HG03045 (cell line): ENCODE measurements around the gene CPLX3.

Experiments used
- ATAC-seq: cut with Tn5 transposase; IDR thresholded peaks from one replicate; pipeline ENCODE4 v1.9.1; 2021; ENCODE audit warnings: mild to moderate bottlenecking, moderate library complexity; ENCODE audit not compliant: unreplicated experiment

The CPLX3 gene

DNA sequence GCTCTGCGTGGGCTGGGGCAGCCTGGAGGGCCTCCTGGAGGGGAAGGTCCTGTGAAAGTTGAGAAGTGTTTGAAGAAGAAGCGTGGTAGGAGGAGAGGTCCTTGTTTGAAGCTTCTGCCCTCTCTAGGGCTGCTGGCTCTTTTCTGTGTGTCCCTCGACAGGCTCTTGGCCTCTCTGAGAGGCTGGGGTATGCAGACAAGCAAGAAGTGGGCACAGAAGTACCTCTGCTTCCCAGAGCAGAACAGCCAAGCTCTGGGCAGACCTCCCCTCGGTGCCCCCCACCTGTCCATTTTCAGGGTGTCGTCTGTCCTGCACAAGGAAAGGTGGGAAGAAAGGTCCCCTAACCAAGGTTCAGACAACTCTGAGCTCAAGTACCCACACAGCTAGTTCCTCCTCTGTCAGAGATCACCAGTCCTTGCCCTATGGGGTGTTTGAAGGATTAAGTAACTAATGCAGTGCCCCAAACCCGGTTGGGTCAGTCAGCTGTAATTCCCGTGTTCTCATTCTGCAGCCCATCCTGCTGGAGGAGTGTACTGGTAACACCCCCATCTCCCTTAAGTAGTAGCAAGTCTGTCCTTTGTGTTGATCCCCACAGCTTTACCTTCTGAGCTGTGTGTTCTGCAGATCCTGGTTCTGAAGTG lies 38.3 kb upstream of the CPLX3 start:
- no peak for ATAC-seq

DNA sequence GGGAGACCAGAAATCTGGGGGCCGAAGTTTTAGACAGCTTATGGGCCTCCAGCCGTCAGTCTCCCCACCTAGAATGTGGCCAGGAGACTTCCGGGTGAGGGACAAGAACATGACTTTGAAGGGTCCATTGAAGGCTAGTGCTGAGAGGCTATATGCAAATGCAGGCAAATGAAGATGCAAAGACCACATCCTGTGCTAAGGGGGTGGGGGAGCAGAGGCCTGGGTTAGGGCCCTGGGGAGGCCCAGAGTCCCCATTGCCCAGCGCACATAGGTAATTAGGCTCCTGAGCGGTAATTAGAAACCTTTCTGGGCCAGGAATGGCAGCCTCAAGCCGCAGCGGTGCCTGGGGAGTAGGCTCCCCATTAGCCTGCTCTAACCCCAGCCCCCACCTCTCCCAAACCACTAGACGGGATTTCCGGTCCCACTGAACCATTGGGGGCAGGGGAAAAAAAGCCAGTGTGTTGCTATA lies 37.7 kb upstream of the CPLX3 start:
- ATAC-seq: no peak

DNA sequence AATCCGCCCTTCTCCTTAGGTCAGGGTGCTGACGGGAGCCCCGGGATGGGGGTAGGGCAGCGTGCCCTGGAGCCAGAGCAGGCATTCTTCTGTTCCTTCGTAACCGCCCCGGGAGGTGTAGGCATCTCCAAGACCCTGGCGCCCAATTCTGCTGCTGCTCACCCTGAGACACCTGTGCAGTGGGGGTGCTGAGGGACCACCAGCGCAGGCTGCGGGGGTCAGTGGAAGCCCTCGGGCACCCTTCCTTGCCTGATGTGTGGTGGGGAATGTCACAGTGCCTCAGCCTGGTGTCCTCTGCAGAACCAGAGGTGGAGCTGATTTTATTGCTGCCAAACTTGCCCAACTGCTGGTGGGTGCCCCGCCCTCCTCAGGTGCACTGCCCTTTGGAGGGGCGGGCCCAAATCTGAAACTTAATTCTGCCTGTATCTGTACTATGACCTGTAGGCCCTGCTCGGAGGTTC lies 37.2 kb upstream of the CPLX3 start:
- no peak for ATAC-seq

DNA sequence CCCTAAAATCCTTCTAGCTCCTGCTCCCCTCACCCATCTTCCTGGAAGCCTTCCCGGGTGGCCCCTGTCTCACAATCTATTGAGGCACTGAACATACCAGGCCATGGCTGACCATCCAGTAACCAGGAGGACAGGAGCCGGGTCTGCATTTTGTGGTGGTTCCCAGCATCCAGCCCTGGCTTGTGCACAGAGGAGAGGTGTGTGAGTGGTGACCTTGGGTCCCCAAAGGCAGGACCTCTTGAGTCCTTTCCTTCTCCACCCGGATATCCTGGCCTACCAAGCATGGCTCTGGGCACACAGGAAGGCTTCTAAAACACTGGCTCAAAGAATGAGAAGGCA lies 36.7 kb upstream of the CPLX3 start:
- no peak for ATAC-seq

DNA sequence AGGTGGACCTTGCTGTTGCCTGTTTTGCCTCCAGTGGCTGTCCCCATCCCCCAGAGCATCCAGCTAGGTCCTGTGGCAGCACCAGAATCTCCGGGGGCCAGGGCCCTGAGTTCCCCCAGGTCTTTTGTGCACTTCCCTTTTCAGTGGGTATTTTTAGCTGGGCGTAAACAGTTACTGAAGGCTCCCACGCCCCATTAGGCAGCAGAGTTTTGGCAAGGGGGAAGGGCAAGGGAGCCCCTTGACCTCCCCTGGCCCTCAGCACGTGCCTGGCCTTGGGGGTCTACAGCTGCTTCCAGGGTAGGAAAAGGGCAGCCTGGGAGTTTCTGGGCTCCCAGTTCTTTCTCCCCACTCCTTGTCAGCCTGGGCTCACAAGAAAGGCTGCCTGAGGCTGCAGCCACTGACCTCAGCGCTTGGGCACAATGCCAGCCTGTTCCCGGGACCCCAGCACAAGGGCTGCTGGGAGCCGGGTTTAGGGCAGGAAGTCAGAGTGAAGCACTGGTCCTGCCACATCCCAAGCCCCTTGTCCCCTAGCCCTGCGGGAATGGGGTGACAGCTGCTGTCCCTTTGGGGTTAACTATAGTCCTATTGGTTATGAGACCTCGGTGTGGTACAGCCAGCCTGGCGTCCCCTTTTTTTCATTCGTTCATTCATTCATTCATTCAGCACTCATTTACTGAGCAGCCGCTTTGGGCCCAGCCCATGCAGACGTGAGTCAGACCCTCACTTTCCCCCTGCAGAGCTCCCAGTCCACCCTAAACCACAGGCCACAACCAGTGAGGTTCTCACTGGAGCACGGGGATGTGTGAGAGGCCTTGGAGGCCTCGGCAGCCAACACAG lies 36.1 kb upstream of the CPLX3 start:
- ATAC-seq: no peak

DNA sequence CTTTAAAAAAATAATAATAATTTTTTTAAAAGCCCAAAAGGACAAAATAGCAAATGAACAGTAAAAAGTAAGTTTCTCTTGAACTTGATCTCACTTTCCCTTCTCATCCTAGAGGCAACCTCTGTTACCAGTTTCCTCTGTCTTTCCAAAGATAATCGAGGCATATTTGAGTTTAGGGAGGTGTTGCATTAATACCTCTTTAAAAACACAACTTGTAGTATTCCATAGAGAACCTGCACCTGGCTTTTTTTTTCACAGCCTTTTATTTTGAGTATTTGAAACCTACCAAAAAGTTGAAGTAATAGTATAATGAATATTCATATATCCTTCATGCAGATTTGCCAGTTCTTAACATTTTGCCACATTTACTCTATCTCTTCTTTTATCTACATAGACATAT lies 35.4 kb upstream of the CPLX3 start:
- ATAC-seq: no peak

DNA sequence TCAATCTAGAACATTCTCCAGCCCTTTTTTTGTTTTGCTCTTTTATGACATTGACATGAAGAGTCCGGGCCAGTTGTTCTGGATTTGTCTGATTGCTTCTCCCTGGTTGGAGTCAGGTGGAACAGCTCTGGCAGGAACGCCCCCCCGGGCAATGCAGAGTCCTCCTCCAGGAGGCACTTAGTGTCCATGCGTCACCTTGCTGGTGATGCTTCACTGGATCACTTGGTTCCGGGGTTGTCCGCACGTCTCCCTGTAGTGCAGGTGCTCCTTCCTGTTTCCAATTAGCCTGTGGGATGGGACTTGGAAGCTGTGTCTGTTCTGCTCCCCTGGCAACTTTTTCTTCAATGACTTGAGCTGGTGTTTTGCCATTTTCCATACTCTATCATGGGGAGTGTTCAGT lies 34.8 kb upstream of the CPLX3 start:
- ATAC-seq: no peak

DNA sequence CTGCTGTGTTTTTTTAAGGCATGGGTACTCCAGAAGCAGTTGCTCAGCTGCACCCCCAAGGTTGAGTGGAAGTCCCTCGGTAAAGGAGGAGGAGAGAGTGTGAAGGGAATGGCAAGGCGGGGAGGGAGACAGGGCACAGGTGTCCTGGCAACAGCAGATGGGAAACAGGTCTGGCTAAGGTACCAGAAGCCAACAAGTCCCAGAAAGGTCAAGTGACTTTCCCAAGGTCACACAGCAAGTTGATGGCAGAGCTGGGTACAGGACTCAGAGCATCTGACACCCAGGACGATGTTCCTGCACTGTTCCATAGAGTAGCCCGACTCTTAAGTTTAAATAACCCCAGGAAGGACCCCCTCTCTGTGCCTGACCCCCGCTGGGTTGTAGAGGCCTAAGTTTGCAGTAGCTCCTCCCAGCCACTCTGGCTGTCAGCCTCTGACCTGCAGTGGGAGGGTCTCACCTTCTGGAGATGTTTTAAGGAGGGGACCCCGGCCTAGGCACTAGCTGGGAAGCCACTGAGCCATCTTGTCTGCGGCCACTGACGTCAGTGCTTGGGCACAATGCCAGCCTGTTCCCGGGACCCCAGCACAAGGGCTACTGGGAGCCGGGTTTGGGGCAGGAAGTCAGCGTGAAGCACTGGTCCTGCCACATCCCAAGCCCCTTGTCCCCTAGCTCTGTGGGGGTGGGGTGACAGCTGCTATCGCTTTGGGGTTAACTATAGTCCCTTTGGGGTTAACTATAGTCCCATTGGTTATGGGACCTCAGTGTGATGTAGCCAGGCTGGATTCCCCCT lies 34.0 kb upstream of the CPLX3 start:
- no peak for ATAC-seq

DNA sequence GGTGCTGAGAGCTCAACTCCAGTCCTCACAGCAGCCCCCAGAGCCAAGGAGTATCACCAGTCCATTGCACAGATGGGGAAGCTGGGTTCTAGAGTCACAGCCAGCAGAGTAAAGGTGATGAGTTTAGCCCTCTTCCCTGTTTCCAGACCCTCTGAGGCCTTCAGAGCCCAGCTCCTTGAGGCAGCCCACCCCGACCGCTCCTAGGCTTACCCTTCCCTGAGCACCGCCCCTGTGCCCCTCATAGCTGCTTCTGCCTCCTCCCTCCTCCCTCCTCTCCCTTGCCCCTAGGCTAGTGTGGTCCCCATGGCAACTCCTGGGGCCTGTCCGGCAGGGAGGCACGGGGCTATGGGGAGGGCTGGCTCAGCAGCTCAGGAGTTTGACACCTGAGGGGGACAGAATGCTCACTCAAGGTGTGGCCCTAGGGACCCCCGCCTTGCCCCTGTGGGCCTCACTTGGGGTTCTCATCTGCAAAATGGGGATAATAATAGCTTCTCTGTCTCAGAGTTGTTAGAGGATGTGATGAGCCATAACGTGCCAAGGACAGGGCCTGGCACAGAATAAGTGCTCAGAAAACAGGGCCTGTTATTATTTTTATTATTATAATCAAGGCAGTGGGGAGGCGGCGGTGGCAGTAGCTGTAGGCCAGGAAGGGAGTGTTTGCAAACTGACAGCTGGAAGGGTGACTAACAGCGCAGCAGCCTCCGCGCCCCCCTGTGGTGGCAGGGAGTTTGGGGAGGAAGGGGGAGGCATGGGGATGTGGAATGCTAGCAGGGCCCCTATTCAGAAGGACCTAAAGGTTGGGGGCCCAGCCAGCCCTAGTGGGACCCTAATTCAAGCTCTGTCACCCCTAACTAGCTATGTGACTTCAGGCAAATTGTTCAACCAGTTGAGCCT lies 33.0 kb upstream of the CPLX3 start:
- no peak for ATAC-seq

DNA sequence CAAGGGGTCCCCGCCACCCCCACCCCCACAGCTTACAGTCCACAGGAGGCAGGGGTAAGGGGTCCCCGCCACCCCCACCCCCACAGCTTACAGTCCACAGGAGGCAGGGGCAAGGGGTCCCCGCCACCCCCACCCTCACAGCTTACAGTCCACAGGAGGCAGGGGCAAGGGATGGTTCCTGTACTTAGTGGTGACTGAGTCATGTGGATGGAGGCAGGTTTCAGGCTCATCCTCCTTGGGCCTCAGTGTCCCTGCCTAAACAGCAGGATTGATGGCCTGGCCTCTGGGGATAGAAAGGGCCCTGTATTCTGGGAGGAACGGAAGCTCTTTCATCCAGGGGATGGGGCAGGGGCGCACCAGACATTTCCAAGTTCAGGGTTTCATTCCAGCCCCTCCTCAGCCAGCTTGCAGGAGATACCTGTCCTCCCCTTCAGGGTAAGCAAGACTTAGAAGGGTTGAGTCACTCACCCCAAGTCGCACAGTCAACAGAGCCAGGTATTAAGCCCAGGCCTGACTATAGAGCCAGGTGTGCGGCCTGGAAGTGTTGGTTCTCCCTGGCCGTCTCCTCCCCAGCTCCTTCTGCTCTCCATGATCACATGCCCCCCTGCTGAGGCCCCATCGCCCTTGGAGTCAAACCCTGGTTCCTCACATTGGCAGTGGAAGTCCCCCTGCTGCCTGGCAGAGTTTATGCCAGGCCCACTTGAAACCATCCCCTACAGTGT lies 32.0 kb upstream of the CPLX3 start:
- ATAC-seq: no peak

DNA sequence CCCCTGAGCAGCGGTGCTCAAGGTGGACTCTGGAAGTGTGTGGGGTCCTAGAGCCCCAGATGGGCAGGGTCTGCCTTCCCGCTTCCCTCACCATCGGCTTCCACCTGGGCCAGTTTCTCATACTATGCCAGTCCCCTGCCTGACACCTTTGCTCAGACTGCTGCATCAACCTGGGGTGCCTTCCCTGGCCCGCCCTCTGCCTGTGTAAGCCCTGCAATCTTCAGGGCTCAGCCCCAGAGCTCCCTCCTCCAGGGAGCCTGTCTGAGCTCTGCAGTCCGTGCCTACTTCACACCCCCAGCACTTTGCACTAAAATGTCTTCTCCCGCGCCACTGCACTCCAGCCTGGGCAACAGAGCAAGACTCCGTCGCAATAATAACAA lies 31.5 kb upstream of the CPLX3 start:
- no peak for ATAC-seq

DNA sequence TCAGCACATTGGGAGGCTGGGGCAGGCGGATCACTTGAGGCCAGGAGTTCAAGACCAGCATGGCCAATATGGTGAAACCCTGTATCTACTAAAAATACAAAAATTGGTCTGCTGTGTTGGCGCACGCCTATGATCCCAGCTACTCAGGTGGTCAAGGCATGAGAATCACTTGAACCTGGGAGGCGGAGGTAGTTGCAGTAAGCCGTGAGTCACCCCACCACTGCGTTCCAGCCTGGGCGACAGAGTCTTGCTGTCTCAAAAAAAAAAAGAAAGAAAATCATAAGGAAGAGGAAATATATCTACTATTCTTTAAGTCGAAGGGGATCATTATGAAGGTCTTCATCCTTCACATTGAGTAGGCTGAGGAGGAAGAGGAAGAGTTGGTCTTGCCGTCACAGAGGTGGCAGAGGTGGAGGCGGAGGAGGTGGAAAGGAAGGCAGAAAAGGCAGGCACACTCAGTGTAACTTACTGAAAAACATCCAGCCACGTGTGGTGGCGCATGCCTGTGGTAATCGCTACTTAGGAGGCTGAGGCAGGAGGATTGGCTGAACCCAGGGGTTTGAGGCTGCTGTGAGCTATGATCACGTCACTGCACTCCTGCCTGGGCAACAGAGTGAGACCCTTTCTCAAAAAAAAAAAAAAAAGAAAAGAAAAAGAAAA lies 30.3 kb upstream of the CPLX3 start:
- ATAC-seq: no peak

DNA sequence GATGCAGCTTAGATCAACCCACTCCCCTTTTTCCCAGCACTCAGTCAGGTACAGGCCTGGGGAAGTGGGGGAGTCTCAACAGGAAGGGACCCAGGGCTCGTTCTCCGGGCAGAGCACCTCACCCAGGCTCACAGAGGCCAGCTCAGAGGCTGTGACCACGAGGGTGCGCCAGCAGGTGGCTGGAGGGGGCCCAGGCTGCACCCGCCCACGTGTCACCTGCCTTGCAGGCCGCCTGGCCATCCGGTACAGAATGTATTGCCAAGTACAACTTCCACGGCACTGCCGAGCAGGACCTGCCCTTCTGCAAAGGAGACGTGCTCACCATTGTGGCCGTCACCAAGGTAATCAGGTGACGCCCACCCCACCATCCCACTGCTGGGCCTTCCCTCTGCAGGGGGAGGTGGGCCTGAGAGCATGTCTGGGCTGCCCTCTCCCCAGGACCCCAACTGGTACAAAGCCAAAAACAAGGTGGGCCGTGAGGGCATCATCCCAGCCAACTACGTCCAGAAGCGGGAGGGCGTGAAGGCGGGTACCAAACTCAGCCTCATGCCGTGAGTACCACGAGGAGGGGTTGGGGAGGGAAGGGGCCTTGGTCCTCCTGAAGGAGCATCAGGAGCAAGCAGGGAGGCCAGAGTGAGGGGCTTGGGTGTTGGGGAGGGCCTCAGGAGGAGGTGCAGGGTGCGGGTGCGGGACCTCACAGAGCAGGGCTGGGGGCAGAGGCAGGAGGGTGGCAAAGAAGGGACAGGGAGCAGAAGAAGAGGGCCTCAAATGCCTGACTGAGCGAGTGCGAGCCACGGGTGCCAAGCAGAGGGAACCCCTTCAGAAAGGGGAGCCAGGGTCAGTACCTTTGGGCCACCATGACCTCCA lies 27.8 kb upstream of the CPLX3 start:
- ATAC-seq: no peak

DNA sequence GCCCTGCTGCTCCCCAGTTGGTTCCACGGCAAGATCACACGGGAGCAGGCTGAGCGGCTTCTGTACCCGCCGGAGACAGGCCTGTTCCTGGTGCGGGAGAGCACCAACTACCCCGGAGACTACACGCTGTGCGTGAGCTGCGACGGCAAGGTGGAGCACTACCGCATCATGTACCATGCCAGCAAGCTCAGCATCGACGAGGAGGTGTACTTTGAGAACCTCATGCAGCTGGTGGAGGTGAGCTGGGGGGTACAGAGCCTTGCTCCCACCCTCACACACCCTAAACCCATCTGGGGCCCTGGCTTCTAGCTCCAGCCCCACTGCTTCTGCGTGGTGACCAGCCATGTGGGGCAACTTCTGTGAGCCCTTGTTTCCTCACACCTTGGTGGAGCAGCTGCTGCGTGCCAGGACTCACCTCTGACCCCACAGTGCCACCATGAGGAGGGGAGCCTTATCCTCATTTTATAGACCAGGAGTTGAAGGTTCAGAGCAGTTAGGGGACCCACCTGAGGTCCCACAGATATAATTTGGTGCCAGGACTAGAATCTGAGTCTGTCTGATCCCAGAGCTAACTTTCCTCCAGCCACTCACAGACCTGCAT lies 27.1 kb upstream of the CPLX3 start:
- no peak for ATAC-seq

DNA sequence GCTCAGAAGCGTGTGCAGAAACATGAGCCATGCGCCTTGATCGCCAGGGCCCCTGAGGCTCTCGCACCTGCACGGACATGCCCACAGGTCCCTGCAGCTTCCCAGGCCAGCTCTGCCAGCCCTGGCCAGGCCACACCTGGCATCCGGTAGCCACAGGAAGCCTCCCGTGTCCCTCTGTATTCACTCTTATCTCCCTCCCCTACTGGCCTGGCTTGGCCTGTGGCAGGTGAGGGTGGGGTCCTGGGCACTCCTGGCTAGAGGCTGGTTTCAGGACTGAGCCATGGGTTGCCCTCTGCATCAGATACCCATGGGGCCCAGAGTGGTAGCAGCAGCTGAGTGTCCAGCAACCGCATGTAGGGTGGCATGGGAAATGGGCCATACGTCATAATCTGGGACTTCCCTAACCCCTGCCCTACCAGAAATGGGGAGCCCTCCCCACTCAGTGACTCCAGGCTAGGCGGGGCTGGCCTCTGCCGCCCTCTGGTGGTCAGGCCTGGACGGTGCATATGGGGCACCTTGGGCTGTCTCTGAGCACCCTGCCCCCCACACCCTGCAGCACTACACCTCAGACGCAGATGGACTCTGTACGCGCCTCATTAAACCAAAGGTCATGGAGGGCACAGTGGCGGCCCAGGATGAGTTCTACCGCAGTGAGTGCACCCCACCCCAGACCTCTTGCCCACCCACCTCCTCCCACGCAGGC lies 26.4 kb upstream of the CPLX3 start:
- peak; percentile 70 for ATAC-seq

DNA sequence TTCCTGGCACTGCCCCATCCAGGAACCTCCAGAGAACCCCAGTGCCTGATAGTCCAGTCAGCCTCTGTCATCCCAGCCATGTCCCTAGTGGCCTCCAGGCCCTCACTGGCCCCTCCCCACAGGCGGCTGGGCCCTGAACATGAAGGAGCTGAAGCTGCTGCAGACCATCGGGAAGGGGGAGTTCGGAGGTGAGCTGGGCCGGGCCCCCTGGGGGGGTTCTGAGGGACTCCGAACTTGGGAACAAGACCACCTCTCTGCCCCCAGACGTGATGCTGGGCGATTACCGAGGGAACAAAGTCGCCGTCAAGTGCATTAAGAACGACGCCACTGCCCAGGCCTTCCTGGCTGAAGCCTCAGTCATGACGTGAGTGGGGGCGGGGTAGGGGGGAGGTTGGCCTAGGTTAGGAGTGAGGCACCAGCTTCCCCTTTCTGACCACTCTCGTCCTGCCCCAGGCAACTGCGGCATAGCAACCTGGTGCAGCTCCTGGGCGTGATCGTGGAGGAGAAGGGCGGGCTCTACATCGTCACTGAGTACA lies 25.8 kb upstream of the CPLX3 start:
- ATAC-seq: no peak

DNA sequence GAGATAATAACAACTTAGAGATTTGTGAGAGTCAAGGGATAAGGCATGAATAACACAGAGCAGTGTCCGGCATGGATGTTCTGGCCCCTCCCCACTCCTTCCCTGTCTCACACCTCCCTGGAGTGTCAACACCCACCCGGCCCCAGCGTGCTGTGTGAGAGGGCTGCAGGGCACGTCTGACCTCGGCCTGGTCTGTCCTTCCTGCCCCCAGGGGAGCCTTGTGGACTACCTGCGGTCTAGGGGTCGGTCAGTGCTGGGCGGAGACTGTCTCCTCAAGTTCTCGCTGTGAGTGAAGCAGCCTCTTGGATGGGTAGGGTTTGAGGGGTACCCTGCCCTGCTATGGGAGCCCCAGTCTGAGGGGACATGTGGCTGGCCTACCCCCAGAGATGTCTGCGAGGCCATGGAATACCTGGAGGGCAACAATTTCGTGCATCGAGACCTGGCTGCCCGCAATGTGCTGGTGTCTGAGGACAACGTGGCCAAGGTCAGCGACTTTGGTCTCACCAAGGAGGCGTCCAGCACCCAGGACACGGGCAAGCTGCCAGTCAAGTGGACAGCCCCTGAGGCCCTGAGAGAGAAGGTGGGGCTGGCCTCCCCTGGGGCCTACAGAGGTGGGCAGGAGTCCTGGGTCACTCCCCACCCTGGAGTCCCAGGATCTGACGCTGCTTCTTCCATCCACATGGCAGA lies 25.0 kb upstream of the CPLX3 start:
- no peak for ATAC-seq
